Esophagus muscularis mucosa (tissue), 3 donors: ENCODE results near the gene KRT37.

Experiments
- POLR2AphosphoS5 ChIP-seq, 2 donors: sonication (generic); formaldehyde crosslinking; IDR thresholded peaks; one replicate each; pipeline ENCODE4 v1.6.1; 2017; ENCODE audit warnings: antibody characterized with exemption in 2 of 2
- TF ChIP-seq, protein P1 (sequence below), 3 experiments: fragments of 200-600 bp in 2 of 3; fragments of 450-650 bp in 1 of 3; sonication (generic) in 2 of 3; IDR thresholded peaks; one replicate each; pipeline ENCODE4 v1.5.1; 2017 to 2019; ENCODE audit warnings: antibody characterized with exemption in 3 of 3, mild to moderate bottlenecking in 2 of 3, moderate library complexity in 1 of 3

DNA sequence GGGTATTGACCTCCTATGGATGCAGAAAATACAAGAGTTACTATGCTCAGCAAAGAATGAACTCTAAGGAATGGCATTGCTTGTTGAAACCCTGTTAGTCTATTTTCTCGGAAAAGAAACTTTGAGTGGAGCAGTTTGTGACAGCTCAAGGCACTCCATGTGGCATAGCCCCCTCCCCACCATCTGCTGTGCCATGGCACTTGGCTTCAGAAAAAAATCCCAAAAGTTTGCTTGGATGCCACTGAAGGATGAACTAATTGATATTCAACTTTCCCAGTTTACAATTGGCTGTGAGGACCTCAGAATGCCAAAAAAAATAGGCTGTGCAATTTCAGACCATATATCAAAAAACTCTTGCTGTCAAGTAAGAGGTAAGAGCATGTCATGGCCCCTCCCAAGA, 28.8 kb downstream of the KRT37 start:
- TF ChIP-seq, protein P1, sequence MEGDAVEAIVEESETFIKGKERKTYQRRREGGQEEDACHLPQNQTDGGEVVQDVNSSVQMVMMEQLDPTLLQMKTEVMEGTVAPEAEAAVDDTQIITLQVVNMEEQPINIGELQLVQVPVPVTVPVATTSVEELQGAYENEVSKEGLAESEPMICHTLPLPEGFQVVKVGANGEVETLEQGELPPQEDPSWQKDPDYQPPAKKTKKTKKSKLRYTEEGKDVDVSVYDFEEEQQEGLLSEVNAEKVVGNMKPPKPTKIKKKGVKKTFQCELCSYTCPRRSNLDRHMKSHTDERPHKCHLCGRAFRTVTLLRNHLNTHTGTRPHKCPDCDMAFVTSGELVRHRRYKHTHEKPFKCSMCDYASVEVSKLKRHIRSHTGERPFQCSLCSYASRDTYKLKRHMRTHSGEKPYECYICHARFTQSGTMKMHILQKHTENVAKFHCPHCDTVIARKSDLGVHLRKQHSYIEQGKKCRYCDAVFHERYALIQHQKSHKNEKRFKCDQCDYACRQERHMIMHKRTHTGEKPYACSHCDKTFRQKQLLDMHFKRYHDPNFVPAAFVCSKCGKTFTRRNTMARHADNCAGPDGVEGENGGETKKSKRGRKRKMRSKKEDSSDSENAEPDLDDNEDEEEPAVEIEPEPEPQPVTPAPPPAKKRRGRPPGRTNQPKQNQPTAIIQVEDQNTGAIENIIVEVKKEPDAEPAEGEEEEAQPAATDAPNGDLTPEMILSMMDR (IDR thresholded peaks at IDR 0.05): no peak
- no peak for TF ChIP-seq POLR2AphosphoS5 (IDR thresholded peaks at IDR 0.05)
